H1 (cell line): ENCODE results near the gene NHERF2. TPM values are rescaled to one million over a fixed set of nuclear protein-coding genes. Genes with fewer than 3 reads are reported as not detected.
A peak's percentile ranks its signal among the peaks of the same experiment; 100 is the strongest.

Experiments
- CTCF ChIA-PET: fragments of 300-600 bp; sonication (Branson Sonifier 250); formaldehyde crosslinking; loops from one replicate; lab custom pipeline; 2021; ENCODE audit not compliant: partially characterized antibody; lab: Charles Lee
- POLR2A ChIA-PET: fragments of 300-600 bp; sonication (Branson Sonifier 250); formaldehyde crosslinking; loops from one replicate; lab custom pipeline; 2021; ENCODE audit warnings: inconsistent platforms; ENCODE audit not compliant: partially characterized antibody; lab: Charles Lee
- DNase-seq, 2 experiments: peaks; one replicate each; pipeline versions ENCODE4 v3.0.0 to v3.0.0-alpha.2; 2010 to 2022; ENCODE audit warnings: low spot score in 2 of 2, low read depth in 1 of 2, mixed read lengths in 1 of 2
- FAIRE-seq: peaks from 2 replicates; lab custom pipeline; 2011; peaks lifted over from hg19 to GRCh38; lab: Jason Lieb, UNC
- H2AFZ ChIP-seq: 2 replicates; pipeline ENCODE4 v1.8.1; 2012; ENCODE audit warnings: low read length, inconsistent platforms
- H2AK5ac ChIP-seq: 2 replicates; pipeline ENCODE4 v1.6.1; 2013; ENCODE audit warnings: low read depth, low read length
- H2BK120ac ChIP-seq: replicated peaks from 2 replicates; pipeline ENCODE3; 2013; ENCODE audit warnings: low read depth, low read length, inconsistent platforms
- H2BK12ac ChIP-seq: 2 replicates; pipeline ENCODE4 v1.6.1; 2013; ENCODE audit warnings: low read depth, low read length
- H2BK15ac ChIP-seq: 2 replicates; pipeline ENCODE4 v1.6.1; 2013; ENCODE audit warnings: low read length
- H2BK20ac ChIP-seq: 2 replicates; pipeline ENCODE4 v1.6.1; 2013; ENCODE audit warnings: low read length
- H2BK5ac ChIP-seq: 2 replicates; pipeline ENCODE4 v1.6.1; 2013; ENCODE audit warnings: low read depth, low read length
- H3K14ac ChIP-seq: 2 replicates; pipeline ENCODE4 v1.6.1; 2013; ENCODE audit warnings: inconsistent platforms; ENCODE audit not compliant: insufficient read length
- H3K18ac ChIP-seq: 2 replicates; pipeline ENCODE4 v1.6.1; 2013; ENCODE audit warnings: low read length; ENCODE audit errors: extremely low read depth
- H3K23ac ChIP-seq: 2 replicates; pipeline ENCODE4 v1.6.1; 2013; ENCODE audit warnings: inconsistent platforms; ENCODE audit not compliant: insufficient read length
- H3K23me2 ChIP-seq: 2 replicates; pipeline ENCODE4 v1.6.1; 2013; ENCODE audit warnings: low read depth, low read length
- H3K27ac ChIP-seq: 2 replicates; pipeline ENCODE4 v1.6.1; 2011; ENCODE audit warnings: low read depth, low read length, inconsistent platforms
- H3K27me3 ChIP-seq, 4 experiments: replicated peaks in 1 of 4; 1 replicate in 1 of 4; 2 replicates in 3 of 4; pipeline versions ENCODE4 v1.6.1 to v1.8.1; 2011 to 2013; ENCODE audit warnings: low read length in 3 of 4, mild to moderate bottlenecking in 3 of 4, inconsistent platforms in 2 of 4, mixed read lengths in 2 of 4, moderate library complexity in 1 of 4; ENCODE audit not compliant: control insufficient read depth in 3 of 4, insufficient read depth in 3 of 4; ENCODE audit errors: extremely low read depth in 1 of 4
- H3K36me3 ChIP-seq, 4 experiments: 2 replicates each; pipeline versions ENCODE4 v1.6.1 to v1.8.1; 2011 to 2013; ENCODE audit warnings: mild to moderate bottlenecking in 4 of 4, low read length in 3 of 4, moderate library complexity in 2 of 4, control low read depth in 1 of 4, inconsistent platforms in 1 of 4; ENCODE audit not compliant: insufficient read depth in 4 of 4, control insufficient read depth in 2 of 4
- H3K4ac ChIP-seq: replicated peaks from 2 replicates; pipeline ENCODE3; 2013; ENCODE audit warnings: low read length, low read depth, mixed read lengths, inconsistent platforms; ENCODE audit not compliant: insufficient read length
- H3K4me1 ChIP-seq, 4 experiments: replicated peaks in 1 of 4; 1 replicate in 1 of 4; 2 replicates in 3 of 4; pipeline versions ENCODE4 v1.6.1 to v1.8.1; 2011 to 2013; ENCODE audit warnings: low read length in 3 of 4, inconsistent platforms in 2 of 4, mixed read lengths in 1 of 4; ENCODE audit not compliant: insufficient read depth in 4 of 4, control insufficient read depth in 3 of 4
- H3K4me2 ChIP-seq, 2 experiments: 2 replicates each; pipeline versions ENCODE4 v1.6.1 to v1.8.1; 2011 to 2013; ENCODE audit warnings: low read depth in 2 of 2, low read length in 2 of 2, control low read depth in 1 of 2, inconsistent platforms in 1 of 2, mild to moderate bottlenecking in 1 of 2; ENCODE audit not compliant: insufficient read depth in 1 of 2
- H3K4me3 ChIP-seq, 4 experiments: fragments of 200-600, 300-600 bp in 1 of 4; sonication (generic), shearing (Covaris generic), sonication (Bioruptor Twin) in 1 of 4; 2 replicates each; pipeline versions ENCODE4 v1.5.1 to v1.8.1; 2011 to 2016; ENCODE audit warnings: low read length in 4 of 4, low read depth in 3 of 4, control low read depth in 2 of 4, inconsistent platforms in 2 of 4, mild to moderate bottlenecking in 2 of 4, mixed read lengths in 1 of 4, moderate library complexity in 1 of 4; ENCODE audit not compliant: insufficient read depth in 2 of 4; ENCODE audit errors: extremely low read depth in 1 of 4
- H3K56ac ChIP-seq: replicated peaks from 2 replicates; pipeline ENCODE3; 2013; ENCODE audit warnings: low read depth, mild to moderate bottlenecking, mixed read lengths, low read length, inconsistent platforms; ENCODE audit not compliant: insufficient read length
- H3K79me1 ChIP-seq: 2 replicates; pipeline ENCODE4 v1.6.1; 2013; ENCODE audit warnings: low read depth, low read length, control low read depth
- H3K79me2 ChIP-seq, 2 experiments: 2 replicates each; pipeline versions ENCODE4 v1.6.1 to v1.8.1; 2012 to 2013; ENCODE audit warnings: low read length in 2 of 2, mild to moderate bottlenecking in 2 of 2, inconsistent platforms in 1 of 2; ENCODE audit not compliant: insufficient read depth in 2 of 2, control insufficient read depth in 1 of 2
- H3K9ac ChIP-seq, 4 experiments: replicated peaks in 1 of 4; 1 replicate in 1 of 4; 2 replicates in 3 of 4; pipeline versions ENCODE4 v1.6.1 to v1.8.1; 2011 to 2013; ENCODE audit warnings: low read depth in 3 of 4, low read length in 3 of 4, control low read depth in 2 of 4, mild to moderate bottlenecking in 2 of 4, moderate library complexity in 2 of 4, inconsistent platforms in 1 of 4; ENCODE audit errors: extremely low read depth in 1 of 4
- H3K9me3 ChIP-seq, 2 experiments: 2 replicates each; pipeline versions ENCODE4 v1.6.1 to v1.8.1; 2012 to 2013; ENCODE audit warnings: mild to moderate bottlenecking in 2 of 2, moderate library complexity in 2 of 2, control low read depth in 1 of 2, inconsistent platforms in 1 of 2, low read depth in 1 of 2, low read length in 1 of 2, mixed read lengths in 1 of 2; ENCODE audit not compliant: insufficient read depth in 2 of 2
- H4K20me1 ChIP-seq, 2 experiments: replicated peaks in 1 of 2; 2 replicates each; pipeline versions ENCODE3 to v1.8.1; 2011 to 2013; ENCODE audit warnings: inconsistent platforms in 2 of 2, low read length in 2 of 2, mild to moderate bottlenecking in 1 of 2; ENCODE audit not compliant: insufficient read depth in 2 of 2, control insufficient read depth in 1 of 2
- H4K5ac ChIP-seq: 2 replicates; pipeline ENCODE4 v1.6.1; 2013; ENCODE audit warnings: low read length, low read depth, mixed read lengths, inconsistent platforms; ENCODE audit not compliant: insufficient read length
- H4K8ac ChIP-seq: 2 replicates; pipeline ENCODE4 v1.8.0; 2013; ENCODE audit warnings: mild to moderate bottlenecking, moderate library complexity, low read length, inconsistent platforms; ENCODE audit not compliant: insufficient read depth; ENCODE audit errors: extremely low read depth
- H4K91ac ChIP-seq: replicated peaks from 2 replicates; pipeline ENCODE3; 2013; ENCODE audit warnings: low read length, mixed read lengths, inconsistent platforms; ENCODE audit not compliant: insufficient read length
- HDAC2 ChIP-seq, 2 experiments: fragments of 300-600 bp in 1 of 2; sonication (generic) in 1 of 2; IDR thresholded peaks; 2 replicates each; pipeline ENCODE4 v1.6.1; 2011 to 2012; ENCODE audit warnings: low read depth in 2 of 2, low read length in 2 of 2, mild to moderate bottlenecking in 2 of 2, moderate library complexity in 2 of 2, borderline replicate concordance in 1 of 2, inconsistent platforms in 1 of 2
- YY1 ChIP-seq: IDR thresholded peaks from 2 replicates; pipeline ENCODE4 v1.6.1; 2011; ENCODE audit warnings: low read depth, mild to moderate bottlenecking, low read length
- WGBS, 2 experiments: shearing (Covaris generic) in 1 of 2; methylation state at CpG; one replicate each; pipeline versions ENCODE4 v1.1.6 to v1.1.7; 2013 to 2015; ENCODE audit warnings: low lambda C conversion rate in 2 of 2, mixed read lengths in 2 of 2, inconsistent platforms in 1 of 2, low coverage in 1 of 2, missing lambda C conversion rate in 1 of 2; ENCODE audit not compliant: insufficient replicate concordance in 2 of 2, insufficient coverage in 1 of 2, insufficient read length in 1 of 2; ENCODE audit errors: extremely low coverage in 1 of 2, missing lambda C conversion rate in 1 of 2; 5-methylcytosine and 5-hydroxymethylcytosine counted together
- polyA plus RNA-seq, 7 experiments: library from polyadenylated mRNA; depleted of rRNA in 3 of 7; stranded (reverse) in 5 of 7; unstranded in 2 of 7; fragments of >200 nt in 5 of 7; fragments of 200-250 nt in 2 of 7; gene quantifications; 1 replicate in 5 of 7; 2 replicates in 1 of 7; 4 replicates in 1 of 7; pipeline versions ENCODE4 v1.2.1 to v1.2.3, GENCODE V29; 2011 to 2013; ENCODE audit warnings: missing spikeins in 2 of 7, mixed read lengths in 2 of 7
- total RNA-seq: library from RNA; stranded (reverse); fragmentation: NEBNext Ultra II Directional; extraction: Animal tissue kit (Norgen Biotek cat#: 25700); gene quantifications from 2 replicates; pipeline ENCODE4 v1.2.1, GENCODE V29; 2021

NHERF2 gene
- total and polyA plus RNA-seq, 2 of the 8 experiments (the other 6 are each of a cell fraction or from before 2014, with no cell fraction given): 13.9 to 19.3 TPM

DNA sequence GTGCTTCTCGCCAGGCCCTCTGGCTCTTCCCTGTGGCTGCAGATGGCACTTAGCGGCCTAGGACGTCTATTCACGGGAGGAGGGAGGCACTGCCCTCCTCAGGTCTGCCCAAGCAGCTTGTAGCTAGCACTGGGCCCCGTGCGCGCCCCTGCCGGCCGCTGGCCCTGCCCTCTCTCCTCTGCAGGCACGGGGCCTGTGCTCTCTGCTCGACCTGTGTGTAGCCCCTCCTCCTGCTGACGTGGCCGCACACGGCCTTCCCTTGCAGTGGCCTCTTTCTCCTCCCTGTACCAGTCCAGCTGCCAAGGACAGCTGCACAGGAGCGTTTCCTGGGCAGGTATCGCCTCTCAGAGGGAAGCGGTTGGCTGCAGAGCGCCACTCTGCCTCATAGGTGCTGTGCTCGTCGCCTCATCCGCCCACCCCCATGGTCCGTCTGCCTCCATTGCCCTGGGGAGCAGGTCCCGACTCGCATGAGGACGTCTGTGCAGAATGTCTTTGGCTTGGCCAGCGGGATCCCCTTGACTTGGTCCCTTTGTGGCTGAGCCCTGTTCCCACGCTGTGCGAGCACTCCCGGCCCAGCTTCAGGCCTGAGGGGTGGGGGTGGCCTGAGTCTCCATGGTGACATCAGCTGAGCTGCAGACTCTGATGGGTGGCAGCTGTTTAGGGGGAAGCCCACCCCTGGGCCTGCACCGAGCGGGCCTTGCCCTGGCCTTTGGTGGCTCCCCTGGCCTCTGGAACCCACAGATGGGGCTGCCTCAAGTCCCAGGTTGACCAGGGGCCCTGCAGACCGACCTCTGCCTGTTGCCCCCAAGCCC, 55.7 kb downstream of the NHERF2 start:
- FAIRE-seq: no peak
- Histone ChIP-seq H3K79me1 (no peaks in the 10 kb centered on the region), H2AFZ (no peak overlapping the region), H3K4me2 (no peak overlapping the region), H3K4me1 (no peaks in the 10 kb centered on the region), H3K27ac (no peak overlapping the region), H2BK20ac (no peak overlapping the region), H3K23me2 (no peaks in the 10 kb centered on the region), H3K14ac (no peak overlapping the region), H4K20me1 (peaks cover 4 to 8% of the 10 kb centered on the region in 2 experiments), H4K8ac (0 out of 2 replicates have a peak overlapping the region, but pooled peaks have one; percentile 51), H3K4ac (no peak overlapping the region), H3K56ac (no peak overlapping the region), H2BK15ac (no peak overlapping the region), H3K9ac (no peak overlapping the region), H3K36me3 (peaks cover 0 to 28% (median 2%) of the 10 kb centered on the region in 4 experiments; a peak in 5 of 8 replicates), H3K4me3 (no peak overlapping the region), H2BK120ac (no peak overlapping the region), H3K23ac (no peak overlapping the region), H4K5ac (no peak overlapping the region), H4K91ac (no peak overlapping the region), H2BK12ac (no peak overlapping the region), H2AK5ac (no peak overlapping the region), H2BK5ac (no peak overlapping the region), H3K18ac (no peak overlapping the region), H3K27me3 (no peaks in the 10 kb centered on the region), H3K9me3 (no peaks in the 10 kb centered on the region), H3K79me2 (no peaks in the 10 kb centered on the region)
- ChIA-PET CTCF (interaction anchor here (0.8 to 3.2 kb wide), 7 partner anchors 11 to 78 kb away, joined by 3 to 15 read pairs (median 5); no protein-coding TSS in a partner anchor), POLR2A (interaction anchor here (0.6 to 8.8 kb wide), 7 partner anchors 9 to 128 kb away, joined by 3 to 50 read pairs (median 3); partner anchors contain the start of genes BRICD5 and TRAF7)
- TF ChIP-seq YY1 (no peak), HDAC2 (IDR thresholded peaks at IDR 0.05; ENCODE audit: borderline replicate concordance in 1 of 2, low read depth in 2 of 2, low read length in 2 of 2) (no peak)
- 94% methylated on average over 32 of the region's 32 CpGs; no CpG with 5 or more reads in 1 of the 2 experiments for WGBS, 2 experiments
- DNase-seq: no peak
